HG03175 (cell line): ENCODE measurements around the gene RAVER1.

Source experiments
- ATAC-seq: cut with Tn5 transposase; IDR thresholded peaks from one replicate; pipeline ENCODE4 v1.9.1; 2021; ENCODE audit warnings: mild to moderate bottlenecking, moderate library complexity; ENCODE audit not compliant: unreplicated experiment

The RAVER1 gene

DNA sequence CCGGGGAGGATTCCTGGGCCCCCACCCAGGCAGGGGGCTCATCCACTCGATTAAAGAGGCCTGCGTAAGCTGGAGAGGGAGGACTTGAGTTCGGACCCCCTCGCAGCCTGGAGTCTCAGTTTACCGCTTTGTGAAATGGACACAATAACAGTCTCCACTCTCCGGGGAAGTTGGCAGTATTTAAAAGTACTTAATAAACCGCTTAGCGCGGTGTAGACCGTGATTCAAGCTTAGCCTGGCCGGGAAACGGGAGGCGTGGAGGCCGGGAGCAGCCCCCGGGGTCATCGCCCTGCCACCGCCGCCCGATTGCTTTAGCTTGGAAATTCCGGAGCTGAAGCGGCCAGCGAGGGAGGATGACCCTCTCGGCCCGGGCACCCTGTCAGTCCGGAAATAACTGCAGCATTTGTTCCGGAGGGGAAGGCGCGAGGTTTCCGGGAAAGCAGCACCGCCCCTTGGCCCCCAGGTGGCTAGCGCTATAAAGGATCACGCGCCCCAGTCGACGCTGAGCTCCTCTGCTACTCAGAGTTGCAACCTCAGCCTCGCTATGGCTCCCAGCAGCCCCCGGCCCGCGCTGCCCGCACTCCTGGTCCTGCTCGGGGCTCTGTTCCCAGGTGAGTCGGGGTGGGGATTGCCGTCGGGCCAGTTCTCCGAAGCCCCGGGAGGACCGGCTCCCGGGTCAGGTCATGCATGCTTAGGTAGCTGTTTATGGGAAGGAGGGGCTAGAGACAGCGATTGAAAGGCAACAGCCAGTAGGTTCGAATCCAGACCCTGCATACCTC lies 62.5 kb downstream of the RAVER1 start, which contains the start of gene ICAM1:
ICAM1 (plus strand) TSS at position 505 of the 779 bp plus-strand sequence; CDS start at position 545, 40 bp downstream.
- ATAC-seq: peak; percentile 43

DNA sequence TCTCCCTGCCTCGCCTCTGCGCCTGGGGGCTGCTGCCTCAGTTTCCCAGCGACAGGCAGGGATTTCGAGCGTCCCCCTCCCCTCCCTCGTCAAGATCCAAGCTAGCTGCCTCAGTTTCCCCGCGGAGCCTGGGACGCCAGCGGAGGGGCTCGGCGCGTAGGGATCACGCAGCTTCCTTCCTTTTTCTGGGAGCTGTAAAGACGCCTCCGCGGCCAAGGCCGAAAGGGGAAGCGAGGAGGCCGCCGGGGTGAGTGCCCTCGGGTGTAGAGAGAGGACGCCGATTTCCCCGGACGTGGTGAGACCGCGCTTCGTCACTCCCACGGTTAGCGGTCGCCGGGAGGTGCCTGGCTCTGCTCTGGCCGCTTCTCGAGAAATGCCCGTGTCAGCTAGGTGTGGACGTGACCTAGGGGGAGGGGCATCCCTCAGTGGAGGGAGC lies 63.1 kb downstream of the RAVER1 start:
- ATAC-seq: peak; percentile 57

DNA sequence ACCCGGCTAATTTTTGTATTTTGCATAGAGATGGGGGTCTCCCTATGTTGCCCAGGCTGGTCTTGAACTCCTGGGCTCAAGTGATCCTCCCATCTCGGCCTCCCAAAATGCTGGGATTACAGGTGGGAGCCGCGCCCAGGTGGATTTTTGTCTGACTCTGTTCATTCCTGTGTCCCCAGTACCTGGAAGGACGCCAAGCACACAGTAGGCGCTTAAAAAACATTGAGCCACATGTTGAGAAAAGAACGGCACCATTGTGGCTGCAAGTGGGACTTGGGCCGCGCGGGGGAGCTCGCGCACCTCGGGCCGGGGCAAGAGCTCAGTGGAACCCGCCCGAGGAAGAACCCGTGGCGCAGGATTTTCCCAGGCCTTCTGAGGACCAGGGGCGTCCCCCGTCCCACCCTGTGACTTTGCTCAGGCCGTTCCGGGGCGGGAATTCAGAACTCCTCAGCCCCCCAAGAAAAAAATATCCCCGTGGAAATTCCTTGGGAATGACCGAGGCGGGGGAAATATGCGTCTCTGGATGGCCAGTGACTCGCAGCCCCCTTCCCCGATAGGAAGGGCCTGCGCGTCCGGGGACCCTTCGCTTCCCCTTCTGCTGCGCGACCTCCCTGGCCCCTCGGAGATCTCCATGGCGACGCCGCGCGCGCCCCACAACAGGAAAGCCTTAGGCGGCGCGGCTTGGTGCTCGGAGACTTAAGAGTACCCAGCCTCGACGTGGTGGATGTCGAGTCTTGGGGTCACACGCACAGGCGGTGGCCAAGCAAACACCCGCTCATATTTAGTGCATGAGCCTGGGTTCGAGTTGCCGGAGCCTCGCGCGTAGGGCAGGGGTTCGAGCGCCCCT lies 63.8 kb downstream of the RAVER1 start:
- ATAC-seq: no peak

DNA sequence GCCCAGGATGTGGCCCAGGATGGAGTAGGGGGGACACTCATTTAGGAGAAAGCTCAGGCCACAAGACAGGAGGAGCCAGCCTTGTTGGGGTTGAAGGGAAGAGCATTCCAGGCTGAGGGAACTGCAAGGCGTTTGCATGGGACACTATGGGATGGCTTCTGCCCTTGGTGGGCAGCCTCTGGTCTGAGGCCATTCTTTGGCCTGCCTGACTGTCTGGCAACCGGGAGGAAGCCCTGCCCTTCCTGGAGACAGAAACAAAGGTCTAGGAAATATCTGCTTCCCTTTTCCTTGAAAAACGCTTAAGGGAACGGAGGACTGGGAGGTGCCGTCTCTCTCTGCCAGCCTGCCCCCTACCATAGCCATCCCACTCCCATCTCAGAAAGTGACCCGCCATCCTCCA lies 65.3 kb downstream of the RAVER1 start:
- no peak for ATAC-seq

DNA sequence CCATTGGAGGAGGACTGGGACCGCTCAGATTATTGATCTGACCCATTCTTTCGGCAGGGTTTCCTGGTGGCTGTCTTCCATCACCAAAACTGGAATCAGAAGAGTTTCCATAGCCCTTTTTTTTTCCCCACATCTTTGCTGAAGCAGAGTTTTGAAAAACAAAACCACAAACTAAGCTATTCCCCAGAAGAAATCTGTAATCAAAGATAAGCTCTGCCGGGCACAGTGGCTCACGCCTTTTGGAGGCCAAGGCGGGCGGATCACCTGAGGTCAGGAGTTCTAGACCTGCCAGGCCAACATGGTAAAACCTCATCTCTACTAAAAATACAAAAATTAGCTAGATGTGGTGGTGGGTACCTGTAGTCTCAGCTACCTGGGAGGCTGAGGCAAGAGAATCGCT lies 66.6 kb downstream of the RAVER1 start:
- ATAC-seq: no peak
